PC-3 (cell line): ENCODE data around the gene VSIG10L2.

ENCODE experiments used
- CTCF ChIP-seq: fragments of 300-600 bp; sonication (generic); conservative IDR thresholded peaks from 2 replicates; pipeline ENCODE4 v1.5.1; 2017; ENCODE audit warnings: antibody characterized with exemption, low read depth, mild to moderate bottlenecking, low read length
- EZH2 ChIP-seq: fragments of 300-600 bp; sonication (generic); IDR thresholded peaks from one replicate; pipeline ENCODE4 v1.6.1; 2017; ENCODE audit warnings: antibody characterized with exemption, mild to moderate bottlenecking, low read length; ENCODE audit not compliant: unreplicated experiment
- EZH2phosphoT487 ChIP-seq: fragments of 300-600 bp; sonication (generic); IDR thresholded peaks from 2 replicates; pipeline ENCODE4 v1.6.1; 2018; ENCODE audit warnings: mild to moderate bottlenecking, antibody characterized with exemption, low read length, borderline replicate concordance

- no peak for TF ChIP-seq CTCF
- TF ChIP-seq EZH2phosphoT487: no peak
- no peak for TF ChIP-seq EZH2
These were observed 6.7 kb downstream of the VSIG10L2 start for GRCh38 chr11:125952559-125952958.
